GM21528 (cell line): ENCODE measurements around the gene PDE4D.
"Not testable (repeated sequence)": the region's sequence is repeated elsewhere in the genome, so short reads cannot be mapped to it uniquely, and the experiment has no call there.

ENCODE experiments used
- ATAC-seq: cut with Tn5 transposase; IDR thresholded peaks from one replicate; pipeline ENCODE4 v1.9.1; 2021; ENCODE audit warnings: mild to moderate bottlenecking, moderate library complexity; ENCODE audit not compliant: unreplicated experiment, low FRiP score

Gene PDE4D

DNA sequence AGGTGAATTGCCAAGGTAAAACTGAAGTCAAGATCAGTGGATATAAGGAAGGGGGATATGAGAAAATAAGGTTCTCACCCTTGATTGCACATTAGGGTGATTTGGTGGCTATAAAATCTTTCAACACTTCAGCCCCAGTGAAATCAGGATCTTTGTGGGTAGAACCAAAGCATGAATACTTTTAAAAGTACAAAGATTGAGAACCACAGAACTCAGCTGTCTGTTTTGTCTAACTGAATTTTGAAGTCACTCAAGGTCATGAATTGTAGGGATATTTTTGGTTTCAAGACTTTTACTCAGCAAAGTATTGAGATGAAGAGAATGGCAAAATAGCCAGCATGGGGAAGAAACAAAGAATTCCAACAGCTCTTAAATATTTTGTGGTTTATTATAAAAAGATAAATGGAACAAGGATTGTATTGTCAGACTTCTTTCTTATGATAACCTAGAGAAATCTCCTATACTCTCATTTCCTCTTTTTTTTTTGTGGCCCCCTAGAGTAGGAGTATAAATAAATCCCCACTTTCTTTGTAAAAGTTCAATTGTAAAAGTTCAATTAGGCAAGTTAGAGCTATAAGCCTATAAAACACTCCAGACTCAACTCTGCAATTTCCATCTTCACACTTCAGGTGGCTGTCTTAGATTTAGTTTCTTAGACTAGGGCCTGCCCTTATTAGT, 272.9 kb downstream of the PDE4D start:
- ATAC-seq = no peak

- ATAC-seq = no peak
Measured at GRCh38 chr5:59618644-59619043, 274.9 kb downstream of the PDE4D start.

GRCh38 chr5:59617186-59617771, 276.2 kb downstream of the PDE4D start:
- no peak for ATAC-seq

- ATAC-seq = no peak
Measured at GRCh38 chr5:59616413-59616812, 277.1 kb downstream of the PDE4D start.

- no peak for ATAC-seq
Measured at GRCh38 chr5:59615272-59615671, 278.3 kb downstream of the PDE4D start.

DNA sequence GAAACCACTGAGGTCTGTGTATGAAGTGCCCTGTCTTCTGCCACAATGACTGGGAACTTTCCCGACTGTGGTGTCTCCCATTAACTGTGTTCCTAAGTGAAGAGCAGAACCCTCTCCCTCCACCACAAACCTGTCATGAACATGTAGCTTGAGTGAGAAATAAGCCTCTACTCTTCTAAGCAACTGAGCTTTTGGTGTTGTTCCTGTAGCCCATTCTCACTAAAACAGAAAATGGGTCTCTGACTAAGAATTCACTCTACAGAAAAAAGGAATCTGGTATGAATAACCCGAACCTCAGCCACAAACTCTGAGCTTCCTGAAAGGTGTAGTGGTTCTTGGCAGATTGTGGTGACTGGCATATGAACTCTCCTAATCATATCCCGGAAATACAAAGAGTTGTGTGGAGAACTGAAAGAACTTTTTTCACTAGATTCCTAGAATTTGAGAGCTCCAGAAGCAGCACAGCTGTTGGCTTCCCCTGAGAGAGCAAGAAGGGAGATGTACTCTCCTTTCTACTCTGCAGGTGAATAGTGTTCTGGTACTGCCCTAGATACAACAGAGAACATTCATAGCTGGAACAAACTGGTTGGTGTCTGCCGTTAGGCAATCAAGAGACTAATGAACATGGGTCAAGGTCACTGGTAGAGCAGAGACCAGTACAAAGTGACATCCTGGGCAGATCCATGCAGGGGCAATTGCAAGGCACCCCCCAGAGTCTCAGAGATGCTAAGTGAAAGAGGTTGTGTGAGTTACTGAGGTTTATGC, 283.8 kb downstream of the PDE4D start:
- ATAC-seq = no peak

- no peak for ATAC-seq
Measured at GRCh38 chr5:59608745-59609144, 284.8 kb downstream of the PDE4D start.

- ATAC-seq = no peak
Measured at GRCh38 chr5:59607138-59607765, 286.3 kb downstream of the PDE4D start.

DNA sequence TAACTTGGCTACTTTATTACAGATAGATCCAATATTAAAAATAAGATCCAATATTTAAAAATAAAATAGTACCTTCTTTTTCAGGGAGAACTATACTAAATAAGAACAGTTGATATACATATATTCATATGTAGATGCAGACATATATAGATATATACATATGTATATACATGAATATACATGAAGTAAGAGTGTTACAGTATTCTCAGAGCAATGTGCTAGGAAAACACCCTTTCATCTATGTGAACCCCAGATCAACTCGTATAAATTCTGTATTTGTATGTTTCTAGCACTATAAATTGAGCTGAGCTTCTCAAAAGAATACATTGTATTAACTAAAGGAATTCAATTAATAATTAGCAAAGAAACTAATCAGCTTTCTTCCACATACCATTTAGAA, 287.6 kb downstream of the PDE4D start:
- ATAC-seq = no peak

- ATAC-seq = no peak
Measured at GRCh38 chr5:59604111-59604510, 289.4 kb downstream of the PDE4D start.

DNA sequence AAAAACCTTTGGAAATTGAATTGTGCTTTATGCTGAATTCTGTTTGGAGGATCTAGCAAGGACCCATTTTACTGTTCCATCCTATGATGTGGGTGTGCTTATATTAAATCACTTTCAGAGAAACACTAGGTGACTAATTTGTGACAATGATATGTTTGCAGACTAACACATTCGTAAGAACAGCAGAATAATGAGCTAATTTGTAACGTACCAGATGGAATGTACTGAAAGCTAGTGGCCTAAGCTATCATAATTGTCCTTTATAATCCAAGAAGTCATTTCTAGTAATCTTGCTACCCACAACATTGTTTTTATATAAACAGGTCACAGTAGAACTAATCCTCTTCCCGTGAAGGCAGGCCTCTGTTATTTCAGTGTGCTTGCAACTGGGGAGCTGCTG, 292.5 kb downstream of the PDE4D start:
- ATAC-seq = no peak

GRCh38 chr5:59600153-59600552, 293.4 kb downstream of the PDE4D start:
- no peak for ATAC-seq

- ATAC-seq = no peak
Measured at GRCh38 chr5:59599729-59600128, 293.8 kb downstream of the PDE4D start.

- ATAC-seq = no peak
Measured at GRCh38 chr5:59598547-59598874, 295.0 kb downstream of the PDE4D start.

DNA sequence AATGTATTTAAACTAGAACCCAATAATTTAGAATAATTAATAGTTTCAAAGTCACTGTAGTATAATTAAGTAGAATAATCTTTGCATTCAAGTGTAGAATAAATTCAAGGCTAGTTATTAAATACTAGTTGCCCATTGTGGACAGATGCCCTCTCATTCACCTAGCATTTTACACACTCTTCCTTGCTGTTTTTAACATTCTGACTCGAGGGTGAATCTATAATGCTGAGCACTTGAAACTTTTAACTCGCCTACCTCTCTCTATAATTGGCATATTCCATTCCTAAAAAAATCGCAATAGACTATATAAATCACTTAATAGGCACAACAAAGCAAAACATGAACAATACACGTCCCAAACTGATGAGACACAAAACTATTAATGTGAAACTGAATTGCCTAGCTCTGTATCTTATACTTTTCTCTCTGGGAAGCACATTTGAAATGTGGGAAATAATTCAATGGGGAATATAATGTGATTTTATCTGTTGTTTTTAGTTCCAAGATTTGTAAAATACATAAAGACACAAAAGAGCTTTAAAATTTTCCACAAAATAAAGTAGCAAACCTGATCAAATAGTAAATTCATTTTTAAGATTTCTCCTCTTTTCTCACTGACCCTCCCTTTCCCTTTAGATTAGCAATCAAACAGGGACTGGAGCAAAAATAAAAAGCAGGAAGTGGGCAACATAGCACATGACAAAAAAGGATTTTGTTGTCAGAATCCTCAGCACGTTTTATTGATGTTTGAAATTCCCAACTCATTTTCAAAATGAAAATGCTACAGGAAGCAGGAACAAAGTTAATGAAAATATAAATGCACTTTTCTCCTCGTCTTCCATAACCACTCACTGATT, 295.6 kb downstream of the PDE4D start:
- ATAC-seq = no peak

GRCh38 chr5:59596586-59597350, 296.8 kb downstream of the PDE4D start:
- ATAC-seq = no peak

GRCh38 chr5:59594118-59594517, 299.4 kb downstream of the PDE4D start:
- not testable (repeated sequence) for ATAC-seq

DNA sequence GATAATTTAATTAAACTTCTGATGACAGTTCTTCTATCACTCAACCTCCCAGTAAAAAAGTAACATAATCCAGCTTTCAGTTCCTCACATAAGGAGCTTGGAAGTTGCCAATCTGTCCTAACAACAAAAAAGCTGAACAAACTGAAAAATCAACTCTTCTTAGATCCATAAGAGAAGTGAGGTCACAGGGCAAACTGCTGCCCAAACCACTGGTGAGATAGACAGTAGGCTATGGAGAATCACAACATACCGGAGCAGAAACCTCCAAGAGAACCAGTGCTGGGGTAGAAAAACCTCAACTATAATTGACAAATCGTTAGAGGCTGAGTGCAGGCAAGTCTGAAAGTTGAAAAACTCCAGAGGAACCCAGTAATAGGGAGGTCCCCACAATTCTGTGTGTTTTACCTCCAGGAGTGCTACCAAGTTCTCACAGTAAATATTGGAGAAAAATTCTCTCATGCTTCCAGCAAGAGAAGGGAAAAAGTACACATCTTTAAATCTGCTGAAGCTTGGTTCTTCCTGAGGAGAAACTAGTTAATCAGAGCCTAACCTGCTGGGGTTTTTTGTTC, 300.0 kb downstream of the PDE4D start:
- no peak for ATAC-seq

DNA sequence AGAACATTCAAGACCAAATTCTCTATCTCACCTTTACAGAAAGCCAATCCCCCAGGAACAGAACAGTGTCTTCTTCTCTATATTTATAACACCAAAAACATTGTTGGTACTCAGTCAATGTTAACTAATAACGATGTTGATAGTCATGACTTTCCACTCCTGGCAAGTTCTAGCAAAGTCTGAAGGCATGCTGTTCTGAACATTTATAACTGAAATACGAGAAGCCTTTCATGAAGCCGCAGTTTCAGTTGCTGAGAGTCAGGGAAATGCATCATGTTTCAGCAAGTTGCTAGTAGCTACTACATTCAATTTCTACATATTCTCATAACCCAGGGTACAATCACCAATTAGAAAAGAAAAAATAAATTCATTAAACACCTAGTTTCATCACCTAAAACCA, 301.4 kb downstream of the PDE4D start:
- ATAC-seq = no peak
